WTC11 (cell line): Measurements from ENCODE around the gene TMEM119. TPM values are rescaled to one million over a fixed set of nuclear protein-coding genes. Genes with fewer than 3 reads are reported as not detected.

Source experiments
- ATAC-seq: fragments of 200-7000 bp; cut with Tn5 transposase; 2 replicates; pipeline ENCODE4 v1.10.0; 2021; ENCODE audit warnings: mild to moderate bottlenecking, moderate library complexity
- CTCF ChIA-PET: fragments of 300-600 bp; sonication (Branson Sonifier 250); formaldehyde crosslinking; loops from one replicate; lab custom pipeline; 2021; ENCODE audit warnings: antibody characterized with exemption; lab: Charles Lee
- POLR2A ChIA-PET: fragments of 350-600 bp; sonication (Branson Sonifier 250); formaldehyde crosslinking; loops from one replicate; lab custom pipeline; 2021; ENCODE audit warnings: antibody characterized with exemption; lab: Charles Lee
- DNase-seq: peaks from one replicate; pipeline ENCODE4 v3.0.0; 2021; ENCODE audit warnings: low spot score
- H3K27ac Mint-ChIP-seq: 2 replicates; pipeline ENCODE4 v1.8.0; 2021; ENCODE audit warnings: mixed read lengths
- H3K27me3 Mint-ChIP-seq: 2 replicates; pipeline ENCODE4 v1.8.0; 2021; ENCODE audit warnings: low read depth, mild to moderate bottlenecking, moderate library complexity, mixed read lengths
- H3K36me3 Mint-ChIP-seq: 2 replicates; pipeline ENCODE4 v1.8.0; 2021; ENCODE audit warnings: mixed read lengths
- H3K4me1 Mint-ChIP-seq: 2 replicates; pipeline ENCODE4 v1.8.0; 2022; ENCODE audit warnings: mixed read lengths
- H3K4me3 Mint-ChIP-seq: 2 replicates; pipeline ENCODE4 v1.8.0; 2021; ENCODE audit warnings: mild to moderate bottlenecking, moderate library complexity, mixed read lengths
- H3K9me3 Mint-ChIP-seq: 2 replicates; pipeline ENCODE4 v1.8.0; 2021; ENCODE audit warnings: mixed read lengths
- CREM ChIP-seq: sonication (generic); formaldehyde crosslinking; IDR thresholded peaks from 2 replicates; pipeline ENCODE4 v1.8.1; 2022; ENCODE audit warnings: mild to moderate bottlenecking, missing genetic modification reagents, moderate library complexity
- EMX1 ChIP-seq: fragments of 250-450 bp; sonication (Bioruptor Pico); IDR thresholded peaks from 2 replicates; pipeline ENCODE4 v1.8.0; 2021; ENCODE audit warnings: mild to moderate bottlenecking
- ETV6 ChIP-seq: sonication (generic); formaldehyde crosslinking; IDR thresholded peaks from 2 replicates; pipeline ENCODE4 v1.8.1; 2022; ENCODE audit warnings: mild to moderate bottlenecking, missing genetic modification reagents
- PRRX2 ChIP-seq: fragments of 250-450 bp; sonication (Bioruptor Pico); IDR thresholded peaks from 2 replicates; pipeline ENCODE4 v1.8.0; 2021; ENCODE audit warnings: mild to moderate bottlenecking
- SP1 ChIP-seq: sonication (generic); formaldehyde crosslinking; conservative IDR thresholded peaks from 2 replicates; pipeline ENCODE4 v1.8.1; 2022; ENCODE audit warnings: missing genetic modification reagents
- TEAD1 ChIP-seq: sonication (generic); formaldehyde crosslinking; IDR thresholded peaks from 2 replicates; pipeline ENCODE4 v1.8.0; 2022; ENCODE audit warnings: mild to moderate bottlenecking, missing genetic modification reagents
- ZNF138 ChIP-seq: sonication (generic); formaldehyde crosslinking; conservative IDR thresholded peaks from 2 replicates; pipeline ENCODE4 v1.8.1; 2022; ENCODE audit warnings: mild to moderate bottlenecking, moderate library complexity, missing genetic modification reagents
- ZNF232 ChIP-seq: sonication (generic); formaldehyde crosslinking; IDR thresholded peaks from 2 replicates; pipeline ENCODE4 v1.8.0; 2022; ENCODE audit warnings: mild to moderate bottlenecking, missing genetic modification reagents
- ZNF263 ChIP-seq: sonication (generic); formaldehyde crosslinking; IDR thresholded peaks from 2 replicates; pipeline ENCODE4 v1.8.1; 2022; ENCODE audit warnings: low read depth, mild to moderate bottlenecking, moderate library complexity, missing genetic modification reagents
- ZNF317 ChIP-seq: sonication (generic); formaldehyde crosslinking; IDR thresholded peaks from 2 replicates; pipeline ENCODE4 v1.8.1; 2023; ENCODE audit warnings: low read depth, mild to moderate bottlenecking, moderate library complexity, missing genetic modification reagents, borderline replicate concordance
- total RNA-seq: library from RNA; stranded (reverse); gene quantifications from 3 replicates; pipeline ENCODE4 v1.2.3, GENCODE V29; 2021
- TF ChIP-seq, protein P1 (sequence below): fragments of 250-450 bp; sonication (Bioruptor Pico); IDR thresholded peaks from 2 replicates; pipeline ENCODE4 v1.9.0; 2021; ENCODE audit warnings: mild to moderate bottlenecking, borderline replicate concordance
- TF ChIP-seq, protein P2 (sequence below): sonication (generic); formaldehyde crosslinking; IDR thresholded peaks from 2 replicates; pipeline ENCODE4 v1.8.1; 2022; ENCODE audit warnings: mild to moderate bottlenecking, moderate library complexity, missing genetic modification reagents
- TF ChIP-seq, protein P3 (sequence below): sonication (generic); formaldehyde crosslinking; IDR thresholded peaks from 2 replicates; pipeline ENCODE4 v1.8.0; 2022; ENCODE audit warnings: mild to moderate bottlenecking, missing genetic modification reagents
- TF ChIP-seq, protein P4 (sequence below): sonication (generic); formaldehyde crosslinking; IDR thresholded peaks from 2 replicates; pipeline ENCODE4 v1.8.0; 2022; ENCODE audit warnings: mild to moderate bottlenecking, missing genetic modification reagents
- TF ChIP-seq, protein P5 (sequence below): sonication (generic); formaldehyde crosslinking; IDR thresholded peaks from 2 replicates; pipeline ENCODE4 v1.8.0; 2022; ENCODE audit warnings: missing genetic modification reagents

TMEM119 gene
- total RNA-seq, 1 experiment from 2014 or later, result 0.20 TPM

DNA sequence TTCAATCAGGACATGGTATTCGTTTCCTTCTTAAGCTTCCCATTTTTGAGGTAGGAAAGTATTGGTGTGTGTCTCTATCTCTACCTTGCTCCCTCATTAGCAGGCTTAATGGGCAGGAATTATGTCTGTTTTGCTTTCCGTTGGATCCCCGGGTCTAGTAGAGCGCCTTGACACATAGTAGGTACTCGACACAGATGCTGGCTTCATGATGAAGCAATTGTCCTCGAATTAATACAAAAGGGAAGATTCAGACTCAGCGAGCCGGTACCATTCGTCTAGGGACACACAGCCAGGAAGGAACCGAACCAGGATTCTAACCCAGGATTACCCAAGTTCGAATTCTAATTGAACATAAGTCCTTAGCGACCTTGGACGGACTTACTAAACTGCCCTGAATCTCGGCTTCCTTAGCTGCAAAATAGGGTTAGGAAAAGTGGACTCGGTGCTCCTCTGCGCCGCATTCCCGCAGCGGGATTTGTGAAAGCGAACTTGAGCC lies 36.0 kb downstream of the TMEM119 start:
- no peak for TF ChIP-seq TEAD1 (CRISPR knock-in tag)
- TF ChIP-seq ZNF232 (CRISPR knock-in tag), result no peak
- no peak for TF ChIP-seq ZNF138 (CRISPR knock-in tag)
- TF ChIP-seq ZNF263 (CRISPR knock-in tag), result no peak
- no peak for TF ChIP-seq ETV6 (CRISPR knock-in tag)
- TF ChIP-seq, protein P1, sequence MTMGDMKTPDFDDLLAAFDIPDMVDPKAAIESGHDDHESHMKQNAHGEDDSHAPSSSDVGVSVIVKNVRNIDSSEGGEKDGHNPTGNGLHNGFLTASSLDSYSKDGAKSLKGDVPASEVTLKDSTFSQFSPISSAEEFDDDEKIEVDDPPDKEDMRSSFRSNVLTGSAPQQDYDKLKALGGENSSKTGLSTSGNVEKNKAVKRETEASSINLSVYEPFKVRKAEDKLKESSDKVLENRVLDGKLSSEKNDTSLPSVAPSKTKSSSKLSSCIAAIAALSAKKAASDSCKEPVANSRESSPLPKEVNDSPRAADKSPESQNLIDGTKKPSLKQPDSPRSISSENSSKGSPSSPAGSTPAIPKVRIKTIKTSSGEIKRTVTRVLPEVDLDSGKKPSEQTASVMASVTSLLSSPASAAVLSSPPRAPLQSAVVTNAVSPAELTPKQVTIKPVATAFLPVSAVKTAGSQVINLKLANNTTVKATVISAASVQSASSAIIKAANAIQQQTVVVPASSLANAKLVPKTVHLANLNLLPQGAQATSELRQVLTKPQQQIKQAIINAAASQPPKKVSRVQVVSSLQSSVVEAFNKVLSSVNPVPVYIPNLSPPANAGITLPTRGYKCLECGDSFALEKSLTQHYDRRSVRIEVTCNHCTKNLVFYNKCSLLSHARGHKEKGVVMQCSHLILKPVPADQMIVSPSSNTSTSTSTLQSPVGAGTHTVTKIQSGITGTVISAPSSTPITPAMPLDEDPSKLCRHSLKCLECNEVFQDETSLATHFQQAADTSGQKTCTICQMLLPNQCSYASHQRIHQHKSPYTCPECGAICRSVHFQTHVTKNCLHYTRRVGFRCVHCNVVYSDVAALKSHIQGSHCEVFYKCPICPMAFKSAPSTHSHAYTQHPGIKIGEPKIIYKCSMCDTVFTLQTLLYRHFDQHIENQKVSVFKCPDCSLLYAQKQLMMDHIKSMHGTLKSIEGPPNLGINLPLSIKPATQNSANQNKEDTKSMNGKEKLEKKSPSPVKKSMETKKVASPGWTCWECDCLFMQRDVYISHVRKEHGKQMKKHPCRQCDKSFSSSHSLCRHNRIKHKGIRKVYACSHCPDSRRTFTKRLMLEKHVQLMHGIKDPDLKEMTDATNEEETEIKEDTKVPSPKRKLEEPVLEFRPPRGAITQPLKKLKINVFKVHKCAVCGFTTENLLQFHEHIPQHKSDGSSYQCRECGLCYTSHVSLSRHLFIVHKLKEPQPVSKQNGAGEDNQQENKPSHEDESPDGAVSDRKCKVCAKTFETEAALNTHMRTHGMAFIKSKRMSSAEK (CRISPR knock-in tag), result no peak
- TF ChIP-seq CREM (CRISPR knock-in tag), result no peak
- TF ChIP-seq ZNF317 (CRISPR knock-in tag), result no peak
- TF ChIP-seq PRRX2 (CRISPR knock-in tag), result no peak
- TF ChIP-seq, protein P2, sequence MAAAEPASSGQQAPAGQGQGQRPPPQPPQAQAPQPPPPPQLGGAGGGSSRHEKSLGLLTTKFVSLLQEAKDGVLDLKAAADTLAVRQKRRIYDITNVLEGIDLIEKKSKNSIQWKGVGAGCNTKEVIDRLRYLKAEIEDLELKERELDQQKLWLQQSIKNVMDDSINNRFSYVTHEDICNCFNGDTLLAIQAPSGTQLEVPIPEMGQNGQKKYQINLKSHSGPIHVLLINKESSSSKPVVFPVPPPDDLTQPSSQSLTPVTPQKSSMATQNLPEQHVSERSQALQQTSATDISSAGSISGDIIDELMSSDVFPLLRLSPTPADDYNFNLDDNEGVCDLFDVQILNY, result no peak
- TF ChIP-seq, protein P3, sequence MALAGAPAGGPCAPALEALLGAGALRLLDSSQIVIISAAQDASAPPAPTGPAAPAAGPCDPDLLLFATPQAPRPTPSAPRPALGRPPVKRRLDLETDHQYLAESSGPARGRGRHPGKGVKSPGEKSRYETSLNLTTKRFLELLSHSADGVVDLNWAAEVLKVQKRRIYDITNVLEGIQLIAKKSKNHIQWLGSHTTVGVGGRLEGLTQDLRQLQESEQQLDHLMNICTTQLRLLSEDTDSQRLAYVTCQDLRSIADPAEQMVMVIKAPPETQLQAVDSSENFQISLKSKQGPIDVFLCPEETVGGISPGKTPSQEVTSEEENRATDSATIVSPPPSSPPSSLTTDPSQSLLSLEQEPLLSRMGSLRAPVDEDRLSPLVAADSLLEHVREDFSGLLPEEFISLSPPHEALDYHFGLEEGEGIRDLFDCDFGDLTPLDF, result no peak
- TF ChIP-seq, protein P4, sequence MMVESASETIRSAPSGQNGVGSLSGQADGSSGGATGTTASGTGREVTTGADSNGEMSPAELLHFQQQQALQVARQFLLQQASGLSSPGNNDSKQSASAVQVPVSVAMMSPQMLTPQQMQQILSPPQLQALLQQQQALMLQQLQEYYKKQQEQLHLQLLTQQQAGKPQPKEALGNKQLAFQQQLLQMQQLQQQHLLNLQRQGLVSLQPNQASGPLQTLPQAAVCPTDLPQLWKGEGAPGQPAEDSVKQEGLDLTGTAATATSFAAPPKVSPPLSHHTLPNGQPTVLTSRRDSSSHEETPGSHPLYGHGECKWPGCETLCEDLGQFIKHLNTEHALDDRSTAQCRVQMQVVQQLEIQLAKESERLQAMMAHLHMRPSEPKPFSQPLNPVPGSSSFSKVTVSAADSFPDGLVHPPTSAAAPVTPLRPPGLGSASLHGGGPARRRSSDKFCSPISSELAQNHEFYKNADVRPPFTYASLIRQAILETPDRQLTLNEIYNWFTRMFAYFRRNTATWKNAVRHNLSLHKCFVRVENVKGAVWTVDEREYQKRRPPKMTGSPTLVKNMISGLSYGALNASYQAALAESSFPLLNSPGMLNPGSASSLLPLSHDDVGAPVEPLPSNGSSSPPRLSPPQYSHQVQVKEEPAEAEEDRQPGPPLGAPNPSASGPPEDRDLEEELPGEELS (CRISPR knock-in tag), result no peak
- no peak for TF ChIP-seq EMX1
- TF ChIP-seq SP1 (CRISPR knock-in tag), result no peak
- TF ChIP-seq, protein P5, sequence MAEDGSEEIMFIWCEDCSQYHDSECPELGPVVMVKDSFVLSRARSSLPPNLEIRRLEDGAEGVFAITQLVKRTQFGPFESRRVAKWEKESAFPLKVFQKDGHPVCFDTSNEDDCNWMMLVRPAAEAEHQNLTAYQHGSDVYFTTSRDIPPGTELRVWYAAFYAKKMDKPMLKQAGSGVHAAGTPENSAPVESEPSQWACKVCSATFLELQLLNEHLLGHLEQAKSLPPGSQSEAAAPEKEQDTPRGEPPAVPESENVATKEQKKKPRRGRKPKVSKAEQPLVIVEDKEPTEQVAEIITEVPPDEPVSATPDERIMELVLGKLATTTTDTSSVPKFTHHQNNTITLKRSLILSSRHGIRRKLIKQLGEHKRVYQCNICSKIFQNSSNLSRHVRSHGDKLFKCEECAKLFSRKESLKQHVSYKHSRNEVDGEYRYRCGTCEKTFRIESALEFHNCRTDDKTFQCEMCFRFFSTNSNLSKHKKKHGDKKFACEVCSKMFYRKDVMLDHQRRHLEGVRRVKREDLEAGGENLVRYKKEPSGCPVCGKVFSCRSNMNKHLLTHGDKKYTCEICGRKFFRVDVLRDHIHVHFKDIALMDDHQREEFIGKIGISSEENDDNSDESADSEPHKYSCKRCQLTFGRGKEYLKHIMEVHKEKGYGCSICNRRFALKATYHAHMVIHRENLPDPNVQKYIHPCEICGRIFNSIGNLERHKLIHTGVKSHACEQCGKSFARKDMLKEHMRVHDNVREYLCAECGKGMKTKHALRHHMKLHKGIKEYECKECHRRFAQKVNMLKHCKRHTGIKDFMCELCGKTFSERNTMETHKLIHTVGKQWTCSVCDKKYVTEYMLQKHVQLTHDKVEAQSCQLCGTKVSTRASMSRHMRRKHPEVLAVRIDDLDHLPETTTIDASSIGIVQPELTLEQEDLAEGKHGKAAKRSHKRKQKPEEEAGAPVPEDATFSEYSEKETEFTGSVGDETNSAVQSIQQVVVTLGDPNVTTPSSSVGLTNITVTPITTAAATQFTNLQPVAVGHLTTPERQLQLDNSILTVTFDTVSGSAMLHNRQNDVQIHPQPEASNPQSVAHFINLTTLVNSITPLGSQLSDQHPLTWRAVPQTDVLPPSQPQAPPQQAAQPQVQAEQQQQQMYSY, result no peak
- H3K4me3 Mint-ChIP-seq, result peak overlapping the region; percentile 100
- H3K4me1 Mint-ChIP-seq, result peaks cover 26% of the 10 kb centered on the region
- peaks cover 46% of the 10 kb centered on the region for H3K36me3 Mint-ChIP-seq
- ChIA-PET CTCF (interaction anchor here (0.6 to 1.6 kb wide), 10 partner anchors 8 to 389 kb away, joined by 3 to 14 read pairs (median 3); no protein-coding TSS in a partner anchor), POLR2A (interaction anchor here (0.7 to 1.3 kb wide), 13 partner anchors 15 to 593 kb away, joined by 3 to 8 read pairs (median 4); partner anchors contain the start of gene TMEM119)
- DNase-seq (no peak), ATAC-seq (peak; percentile 1; the same call in 1 of the 2 replicates)
- H3K27me3 Mint-ChIP-seq, result no peaks in the 10 kb centered on the region
- peak overlapping the region; percentile 100 for H3K27ac Mint-ChIP-seq
- no peaks in the 10 kb centered on the region for H3K9me3 Mint-ChIP-seq
